C4-2B (cell line): Measurements from ENCODE around the gene RPN2.

Source experiments
- ZFX ChIP-seq: fragments of 450-650 bp; IDR thresholded peaks from 2 replicates; pipeline ENCODE4 v1.6.1; 2017
- TF ChIP-seq, protein P1 (sequence below): fragments of 450-650 bp; conservative IDR thresholded peaks from 2 replicates; pipeline ENCODE4 v1.5.1; 2017; ENCODE audit warnings: mild to moderate bottlenecking

DNA sequence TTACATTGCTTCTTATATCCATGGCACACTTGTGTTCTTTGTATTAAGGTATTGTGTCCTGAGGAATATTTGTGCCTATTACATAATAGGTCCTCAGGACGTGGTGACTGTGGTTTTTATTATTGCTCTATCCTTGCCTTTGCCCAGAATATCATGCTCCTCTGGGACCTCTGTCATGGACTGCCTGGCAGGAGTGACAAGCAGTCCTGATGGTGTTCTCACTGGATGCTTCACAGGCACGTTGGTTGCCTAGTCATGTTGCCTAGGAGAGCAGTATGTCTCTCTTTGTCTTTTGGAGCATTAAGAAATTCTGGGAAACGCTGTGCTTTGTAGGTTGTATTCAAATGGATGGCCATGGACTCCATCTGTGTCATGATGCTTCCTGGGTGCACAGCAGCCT is 24.9 kb downstream of the RPN2 start:
- TF ChIP-seq, protein P1, sequence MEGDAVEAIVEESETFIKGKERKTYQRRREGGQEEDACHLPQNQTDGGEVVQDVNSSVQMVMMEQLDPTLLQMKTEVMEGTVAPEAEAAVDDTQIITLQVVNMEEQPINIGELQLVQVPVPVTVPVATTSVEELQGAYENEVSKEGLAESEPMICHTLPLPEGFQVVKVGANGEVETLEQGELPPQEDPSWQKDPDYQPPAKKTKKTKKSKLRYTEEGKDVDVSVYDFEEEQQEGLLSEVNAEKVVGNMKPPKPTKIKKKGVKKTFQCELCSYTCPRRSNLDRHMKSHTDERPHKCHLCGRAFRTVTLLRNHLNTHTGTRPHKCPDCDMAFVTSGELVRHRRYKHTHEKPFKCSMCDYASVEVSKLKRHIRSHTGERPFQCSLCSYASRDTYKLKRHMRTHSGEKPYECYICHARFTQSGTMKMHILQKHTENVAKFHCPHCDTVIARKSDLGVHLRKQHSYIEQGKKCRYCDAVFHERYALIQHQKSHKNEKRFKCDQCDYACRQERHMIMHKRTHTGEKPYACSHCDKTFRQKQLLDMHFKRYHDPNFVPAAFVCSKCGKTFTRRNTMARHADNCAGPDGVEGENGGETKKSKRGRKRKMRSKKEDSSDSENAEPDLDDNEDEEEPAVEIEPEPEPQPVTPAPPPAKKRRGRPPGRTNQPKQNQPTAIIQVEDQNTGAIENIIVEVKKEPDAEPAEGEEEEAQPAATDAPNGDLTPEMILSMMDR: no peak
- no peak for TF ChIP-seq ZFX
